ENCODE data around the gene WDR26. TPM values are rescaled to one million over a fixed set of nuclear protein-coding genes. Genes with fewer than 3 reads are reported as not detected.

Gene WDR26
- total and polyA plus RNA-seq, 9 of the 15 experiments (the other 6 are each of a cell fraction or from before 2014, with no cell fraction given) = 11.5 to 66.0 (median 39.8) TPM

DNA sequence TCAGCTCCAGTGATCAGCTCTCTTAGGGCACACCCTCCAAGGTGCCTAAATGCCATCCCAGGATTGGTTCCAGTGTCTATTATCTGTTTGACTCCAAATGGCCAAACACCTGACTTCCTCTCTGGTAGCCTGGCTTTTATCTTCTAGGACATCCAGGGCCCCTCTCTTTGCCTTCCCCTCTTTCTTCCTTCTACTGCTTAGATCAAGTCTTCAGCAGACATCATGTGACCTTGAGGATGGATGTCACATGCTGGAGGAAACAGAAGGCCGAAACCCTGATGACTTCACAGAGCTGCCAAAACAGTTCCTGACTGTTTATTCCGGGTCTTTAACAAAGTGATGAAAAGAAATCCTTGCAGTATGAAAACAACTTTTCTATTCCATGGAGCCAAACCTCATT, 24.4 kb upstream of the WDR26 start (continued):
- TF ChIP-seq, protein P1, sequence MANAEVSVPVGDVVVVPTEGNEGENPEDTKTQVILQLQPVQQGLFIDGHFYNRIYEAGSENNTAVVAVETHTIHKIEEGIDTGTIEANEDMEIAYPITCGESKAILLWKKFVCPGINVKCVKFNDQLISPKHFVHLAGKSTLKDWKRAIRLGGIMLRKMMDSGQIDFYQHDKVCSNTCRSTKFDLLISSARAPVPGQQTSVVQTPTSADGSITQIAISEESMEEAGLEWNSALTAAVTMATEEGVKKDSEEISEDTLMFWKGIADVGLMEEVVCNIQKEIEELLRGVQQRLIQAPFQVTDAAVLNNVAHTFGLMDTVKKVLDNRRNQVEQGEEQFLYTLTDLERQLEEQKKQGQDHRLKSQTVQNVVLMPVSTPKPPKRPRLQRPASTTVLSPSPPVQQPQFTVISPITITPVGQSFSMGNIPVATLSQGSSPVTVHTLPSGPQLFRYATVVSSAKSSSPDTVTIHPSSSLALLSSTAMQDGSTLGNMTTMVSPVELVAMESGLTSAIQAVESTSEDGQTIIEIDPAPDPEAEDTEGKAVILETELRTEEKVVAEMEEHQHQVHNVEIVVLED (CRISPR knock-in tag; IDR thresholded peaks at IDR 0.05) = no peak
- no peak for TF ChIP-seq SIX5 (IDR thresholded peaks at IDR 0.05; ENCODE audit: borderline replicate concordance in 1 of 2, insufficient read depth in 1 of 2, low read depth in 1 of 2, low read length in 2 of 2)
- TF ChIP-seq, protein P2, sequence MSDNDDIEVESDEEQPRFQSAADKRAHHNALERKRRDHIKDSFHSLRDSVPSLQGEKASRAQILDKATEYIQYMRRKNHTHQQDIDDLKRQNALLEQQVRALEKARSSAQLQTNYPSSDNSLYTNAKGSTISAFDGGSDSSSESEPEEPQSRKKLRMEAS (CRISPR knock-in tag; IDR thresholded peaks at IDR 0.05) = no peak
- TF ChIP-seq ZNF76 (CRISPR knock-in tag; IDR thresholded peaks at IDR 0.05; ENCODE audit: borderline replicate concordance) = no peak
- TF ChIP-seq TEAD1 (CRISPR knock-in tag; IDR thresholded peaks at IDR 0.05) = no peak
- peak; percentile 74 for TF ChIP-seq RAD51 (IDR thresholded peaks at IDR 0.05; ENCODE audit: borderline replicate concordance, low read depth)
- TF ChIP-seq, protein P3, sequence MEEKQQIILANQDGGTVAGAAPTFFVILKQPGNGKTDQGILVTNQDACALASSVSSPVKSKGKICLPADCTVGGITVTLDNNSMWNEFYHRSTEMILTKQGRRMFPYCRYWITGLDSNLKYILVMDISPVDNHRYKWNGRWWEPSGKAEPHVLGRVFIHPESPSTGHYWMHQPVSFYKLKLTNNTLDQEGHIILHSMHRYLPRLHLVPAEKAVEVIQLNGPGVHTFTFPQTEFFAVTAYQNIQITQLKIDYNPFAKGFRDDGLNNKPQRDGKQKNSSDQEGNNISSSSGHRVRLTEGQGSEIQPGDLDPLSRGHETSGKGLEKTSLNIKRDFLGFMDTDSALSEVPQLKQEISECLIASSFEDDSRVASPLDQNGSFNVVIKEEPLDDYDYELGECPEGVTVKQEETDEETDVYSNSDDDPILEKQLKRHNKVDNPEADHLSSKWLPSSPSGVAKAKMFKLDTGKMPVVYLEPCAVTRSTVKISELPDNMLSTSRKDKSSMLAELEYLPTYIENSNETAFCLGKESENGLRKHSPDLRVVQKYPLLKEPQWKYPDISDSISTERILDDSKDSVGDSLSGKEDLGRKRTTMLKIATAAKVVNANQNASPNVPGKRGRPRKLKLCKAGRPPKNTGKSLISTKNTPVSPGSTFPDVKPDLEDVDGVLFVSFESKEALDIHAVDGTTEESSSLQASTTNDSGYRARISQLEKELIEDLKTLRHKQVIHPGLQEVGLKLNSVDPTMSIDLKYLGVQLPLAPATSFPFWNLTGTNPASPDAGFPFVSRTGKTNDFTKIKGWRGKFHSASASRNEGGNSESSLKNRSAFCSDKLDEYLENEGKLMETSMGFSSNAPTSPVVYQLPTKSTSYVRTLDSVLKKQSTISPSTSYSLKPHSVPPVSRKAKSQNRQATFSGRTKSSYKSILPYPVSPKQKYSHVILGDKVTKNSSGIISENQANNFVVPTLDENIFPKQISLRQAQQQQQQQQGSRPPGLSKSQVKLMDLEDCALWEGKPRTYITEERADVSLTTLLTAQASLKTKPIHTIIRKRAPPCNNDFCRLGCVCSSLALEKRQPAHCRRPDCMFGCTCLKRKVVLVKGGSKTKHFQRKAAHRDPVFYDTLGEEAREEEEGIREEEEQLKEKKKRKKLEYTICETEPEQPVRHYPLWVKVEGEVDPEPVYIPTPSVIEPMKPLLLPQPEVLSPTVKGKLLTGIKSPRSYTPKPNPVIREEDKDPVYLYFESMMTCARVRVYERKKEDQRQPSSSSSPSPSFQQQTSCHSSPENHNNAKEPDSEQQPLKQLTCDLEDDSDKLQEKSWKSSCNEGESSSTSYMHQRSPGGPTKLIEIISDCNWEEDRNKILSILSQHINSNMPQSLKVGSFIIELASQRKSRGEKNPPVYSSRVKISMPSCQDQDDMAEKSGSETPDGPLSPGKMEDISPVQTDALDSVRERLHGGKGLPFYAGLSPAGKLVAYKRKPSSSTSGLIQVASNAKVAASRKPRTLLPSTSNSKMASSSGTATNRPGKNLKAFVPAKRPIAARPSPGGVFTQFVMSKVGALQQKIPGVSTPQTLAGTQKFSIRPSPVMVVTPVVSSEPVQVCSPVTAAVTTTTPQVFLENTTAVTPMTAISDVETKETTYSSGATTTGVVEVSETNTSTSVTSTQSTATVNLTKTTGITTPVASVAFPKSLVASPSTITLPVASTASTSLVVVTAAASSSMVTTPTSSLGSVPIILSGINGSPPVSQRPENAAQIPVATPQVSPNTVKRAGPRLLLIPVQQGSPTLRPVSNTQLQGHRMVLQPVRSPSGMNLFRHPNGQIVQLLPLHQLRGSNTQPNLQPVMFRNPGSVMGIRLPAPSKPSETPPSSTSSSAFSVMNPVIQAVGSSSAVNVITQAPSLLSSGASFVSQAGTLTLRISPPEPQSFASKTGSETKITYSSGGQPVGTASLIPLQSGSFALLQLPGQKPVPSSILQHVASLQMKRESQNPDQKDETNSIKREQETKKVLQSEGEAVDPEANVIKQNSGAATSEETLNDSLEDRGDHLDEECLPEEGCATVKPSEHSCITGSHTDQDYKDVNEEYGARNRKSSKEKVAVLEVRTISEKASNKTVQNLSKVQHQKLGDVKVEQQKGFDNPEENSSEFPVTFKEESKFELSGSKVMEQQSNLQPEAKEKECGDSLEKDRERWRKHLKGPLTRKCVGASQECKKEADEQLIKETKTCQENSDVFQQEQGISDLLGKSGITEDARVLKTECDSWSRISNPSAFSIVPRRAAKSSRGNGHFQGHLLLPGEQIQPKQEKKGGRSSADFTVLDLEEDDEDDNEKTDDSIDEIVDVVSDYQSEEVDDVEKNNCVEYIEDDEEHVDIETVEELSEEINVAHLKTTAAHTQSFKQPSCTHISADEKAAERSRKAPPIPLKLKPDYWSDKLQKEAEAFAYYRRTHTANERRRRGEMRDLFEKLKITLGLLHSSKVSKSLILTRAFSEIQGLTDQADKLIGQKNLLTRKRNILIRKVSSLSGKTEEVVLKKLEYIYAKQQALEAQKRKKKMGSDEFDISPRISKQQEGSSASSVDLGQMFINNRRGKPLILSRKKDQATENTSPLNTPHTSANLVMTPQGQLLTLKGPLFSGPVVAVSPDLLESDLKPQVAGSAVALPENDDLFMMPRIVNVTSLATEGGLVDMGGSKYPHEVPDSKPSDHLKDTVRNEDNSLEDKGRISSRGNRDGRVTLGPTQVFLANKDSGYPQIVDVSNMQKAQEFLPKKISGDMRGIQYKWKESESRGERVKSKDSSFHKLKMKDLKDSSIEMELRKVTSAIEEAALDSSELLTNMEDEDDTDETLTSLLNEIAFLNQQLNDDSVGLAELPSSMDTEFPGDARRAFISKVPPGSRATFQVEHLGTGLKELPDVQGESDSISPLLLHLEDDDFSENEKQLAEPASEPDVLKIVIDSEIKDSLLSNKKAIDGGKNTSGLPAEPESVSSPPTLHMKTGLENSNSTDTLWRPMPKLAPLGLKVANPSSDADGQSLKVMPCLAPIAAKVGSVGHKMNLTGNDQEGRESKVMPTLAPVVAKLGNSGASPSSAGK (IDR thresholded peaks at IDR 0.05) = 0 out of 2 replicates have a peak, but pooled peaks have one; percentile 27
- TF ChIP-seq, protein P4, sequence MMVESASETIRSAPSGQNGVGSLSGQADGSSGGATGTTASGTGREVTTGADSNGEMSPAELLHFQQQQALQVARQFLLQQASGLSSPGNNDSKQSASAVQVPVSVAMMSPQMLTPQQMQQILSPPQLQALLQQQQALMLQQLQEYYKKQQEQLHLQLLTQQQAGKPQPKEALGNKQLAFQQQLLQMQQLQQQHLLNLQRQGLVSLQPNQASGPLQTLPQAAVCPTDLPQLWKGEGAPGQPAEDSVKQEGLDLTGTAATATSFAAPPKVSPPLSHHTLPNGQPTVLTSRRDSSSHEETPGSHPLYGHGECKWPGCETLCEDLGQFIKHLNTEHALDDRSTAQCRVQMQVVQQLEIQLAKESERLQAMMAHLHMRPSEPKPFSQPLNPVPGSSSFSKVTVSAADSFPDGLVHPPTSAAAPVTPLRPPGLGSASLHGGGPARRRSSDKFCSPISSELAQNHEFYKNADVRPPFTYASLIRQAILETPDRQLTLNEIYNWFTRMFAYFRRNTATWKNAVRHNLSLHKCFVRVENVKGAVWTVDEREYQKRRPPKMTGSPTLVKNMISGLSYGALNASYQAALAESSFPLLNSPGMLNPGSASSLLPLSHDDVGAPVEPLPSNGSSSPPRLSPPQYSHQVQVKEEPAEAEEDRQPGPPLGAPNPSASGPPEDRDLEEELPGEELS (CRISPR knock-in tag; IDR thresholded peaks at IDR 0.05; ENCODE audit: borderline replicate concordance) = no peak
- TF ChIP-seq KDM1A (IDR thresholded peaks at IDR 0.05) = no peak
- no peak for TF ChIP-seq LCOR (CRISPR knock-in tag; IDR thresholded peaks at IDR 0.05)
- TF ChIP-seq WHSC1 (IDR thresholded peaks at IDR 0.05; ENCODE audit: low read length) = no peak
- no peak for TF ChIP-seq ZNF134 (CRISPR knock-in tag; conservative IDR thresholded peaks at IDR 0.05)
- no peak for TF ChIP-seq NR1H2 (CRISPR knock-in tag; IDR thresholded peaks at IDR 0.05)

Data from K562 (cell line).